Heart left ventricle (tissue), 16 donors: Measurements from ENCODE around the gene CRISPLD2. TPM values are rescaled to one million over a fixed set of nuclear protein-coding genes. Genes with fewer than 3 reads are reported as not detected.

Source experiments
- ATAC-seq, 4 donors: fragments of 200-7000 bp; cut with Tn5 transposase; one replicate each; pipeline ENCODE4 v1.9.1; 2020 to 2022; ENCODE audit warnings: moderate library complexity in 4 of 4, mild to moderate bottlenecking in 3 of 4, moderate number of reproducible peaks in 1 of 4
- DNase-seq, 5 donors: peaks; one replicate each; pipeline ENCODE4 v3.0.0-alpha.2; 2020
- H3K27ac ChIP-seq, 12 donors: fragments of 200-600 bp; sonication (generic) in 4 of 12; one replicate each; pipeline versions ENCODE4 v1.5.0 to v1.8.0; 2016 to 2022; ENCODE audit warnings: mild to moderate bottlenecking in 2 of 12
- H3K27me3 ChIP-seq, 9 donors: fragments of 200-600 bp; sonication (generic) in 2 of 9; one replicate each; pipeline versions ENCODE4 v1.5.1 to v1.8.0; 2016 to 2022; ENCODE audit warnings: mild to moderate bottlenecking in 3 of 9
- H3K36me3 ChIP-seq, 9 donors: fragments of 200-600 bp; sonication (generic) in 2 of 9; one replicate each; pipeline versions ENCODE4 v1.5.0 to v1.8.0; 2018 to 2022; ENCODE audit warnings: mild to moderate bottlenecking in 2 of 9
- H3K4me1 ChIP-seq, 12 donors: fragments of 200-600 bp; sonication (generic) in 4 of 12; one replicate each; pipeline versions ENCODE4 v1.5.0 to v1.8.0; 2016 to 2022; ENCODE audit warnings: mild to moderate bottlenecking in 3 of 12
- H3K4me3 ChIP-seq, 12 donors: fragments of 200-600 bp; sonication (generic) in 4 of 12; one replicate each; pipeline versions ENCODE4 v1.5.0 to v1.8.0; 2017 to 2022; ENCODE audit warnings: mild to moderate bottlenecking in 9 of 12, moderate library complexity in 4 of 12
- H3K9me3 ChIP-seq, 12 donors: fragments of 200-600 bp; sonication (generic) in 4 of 12; one replicate each; pipeline versions ENCODE4 v1.5.0 to v1.8.0; 2016 to 2022; ENCODE audit warnings: mild to moderate bottlenecking in 1 of 12
- POLR2A ChIP-seq, 2 donors: fragments of 450-650 bp; IDR thresholded peaks; one replicate each; pipeline ENCODE4 v1.6.1; 2017; ENCODE audit warnings: antibody characterized with exemption in 2 of 2, mild to moderate bottlenecking in 2 of 2, moderate library complexity in 2 of 2
- WGBS, 4 donors: extraction: QIAGEN DNeasy Blood & Tissue Kit in 2 of 4; methylation state at CpG; one replicate each; pipeline versions ENCODE4 v1.1.5 to v1.1.7; 2013 to 2018; 5-methylcytosine and 5-hydroxymethylcytosine counted together
- intact Hi-C, 10 donors: fragments of 100-400 bp; cut with DNase I; formaldehyde crosslinking; loops; one replicate each; pipeline versions ENCODE4 v1.11.1 to v1.14.2; 2022
- polyA plus RNA-seq, 2 donors: library from polyadenylated mRNA; stranded (reverse); fragments of 200-250 nt; gene quantifications; one replicate each; pipeline ENCODE4 v1.2.3, GENCODE V29; 2013
- total RNA-seq, 9 donors: library from RNA; depleted of rRNA in 2 of 9; stranded (reverse); fragments of >200 nt in 2 of 9; fragmentation: NEBNext Ultra II Directional in 3 of 9; extraction: Animal tissue kit (Norgen Biotek cat#: 25700) in 3 of 9; gene quantifications; one replicate each; pipeline versions ENCODE4 v1.1.0 to v1.2.4, GENCODE V29; 2016 to 2023
- TF ChIP-seq, protein P1 (sequence below), 12 donors: fragments of 200-600 bp; sonication (generic) in 4 of 12; IDR thresholded peaks; one replicate each; pipeline versions ENCODE4 v1.5.0 to v1.8.0; 2018 to 2022; ENCODE audit warnings: antibody characterized with exemption in 12 of 12, mild to moderate bottlenecking in 5 of 12
- donor health status: ischemic (EF 13 %, LVEDD 7.1; RV severe dilation, severe dysfunction).
- donor health status: healthy with polysubstance abuse.
- donor health status: DM: no; HTN: yes; CAD: no.
- donor health status: DM: no; HTN: no; CAD: no.
- donor health status: ischemic (EF 25% LVEDD 6.9; RV normal size, moderate dysfunction).
- donor health status: ischemic (EF 25% LVEDD 5.7; RV mildly dilated, moderate dysfunction).
- donor health status: healthy.
- donor health status: DM: yes; HTN: yes; CAD: no.
- donor health status: ischemic (EF 35%, LVEDD 5.7; RV mildly dilated, moderate dysfunction).
- donor health status: nonischemic (EF 11% LVEDD 7.7; RV severe dilation, severe dysfunction).
- donor health status: DM: yes; HTN: yes; CAD: no.
- donor health status: PGD.
- donor health status: ischemic (EF 29% LVEDD 5.4; RV normal size, mild dysfunction).
- donor health status: nonischemic (EF 23%, LVEDD 6.1; RV moderate dilation, normal function).

The CRISPLD2 gene
- total and polyA plus RNA-seq, 11 donors = 8.0 to 153 (median 12.9) TPM

DNA sequence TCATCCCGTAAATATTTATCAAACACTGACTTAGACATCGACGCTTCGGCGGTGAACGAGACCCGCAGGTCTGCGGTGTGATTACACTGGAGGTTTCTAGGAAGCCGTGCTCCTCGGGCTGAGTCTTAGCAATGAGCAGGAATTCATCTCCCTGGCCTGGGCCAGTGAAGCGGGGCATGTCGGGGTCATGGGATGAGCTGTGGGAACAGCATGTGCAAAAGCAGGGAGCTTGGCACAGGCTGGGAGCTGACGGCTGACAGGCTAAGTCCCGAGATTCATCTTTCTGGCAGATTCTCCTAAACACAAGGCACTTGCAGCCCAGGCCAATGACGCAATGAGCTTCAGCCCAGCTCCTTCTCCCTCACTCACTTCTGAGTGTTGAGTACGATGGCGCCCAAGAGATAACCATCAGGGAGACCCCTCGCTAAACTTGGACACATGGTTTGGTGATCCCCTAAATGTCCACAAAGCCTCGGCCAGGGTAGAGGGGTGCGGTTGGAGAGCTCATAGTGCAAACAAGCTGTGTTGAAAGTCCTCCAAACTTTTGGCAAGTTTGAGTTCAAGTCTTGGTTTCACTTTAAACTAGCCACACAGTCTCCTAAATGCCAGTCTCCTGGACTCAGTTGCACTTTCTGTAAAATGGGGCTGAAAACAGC, 12.8 kb downstream of the CRISPLD2 start:
- WGBS, 4 donors = 60 to 71% (median 66%) methylated on average over 20 of the region's 20 CpGs
- peak overlapping the region in 7 of 12 donors; percentile 6 to 51 (median 30) for H3K4me3 ChIP-seq
- peak; percentile 67 to 85 (median 78) for ATAC-seq
- peak overlapping the region; percentile 64 to 97 (median 78) for H3K27ac ChIP-seq
- DNase-seq = peak; percentile 75 to 91 (median 89)
- intact Hi-C loops = loop anchor here in 2 of 10 donors (5.0 to 10.0 kb wide), 2 partner anchors 90 to 92 kb away; no protein-coding TSS in a partner anchor
- H3K4me1 ChIP-seq = peaks cover 0 to 72% (median 28%) of the 10 kb centered on the region in 12 donors
- no peaks in the 10 kb centered on the region for H3K27me3 ChIP-seq
- H3K9me3 ChIP-seq = no peaks in the 10 kb centered on the region
- TF ChIP-seq POLR2A (IDR thresholded peaks at IDR 0.05) = peak in 1 of 2 donors; percentile 31
- TF ChIP-seq, protein P1, sequence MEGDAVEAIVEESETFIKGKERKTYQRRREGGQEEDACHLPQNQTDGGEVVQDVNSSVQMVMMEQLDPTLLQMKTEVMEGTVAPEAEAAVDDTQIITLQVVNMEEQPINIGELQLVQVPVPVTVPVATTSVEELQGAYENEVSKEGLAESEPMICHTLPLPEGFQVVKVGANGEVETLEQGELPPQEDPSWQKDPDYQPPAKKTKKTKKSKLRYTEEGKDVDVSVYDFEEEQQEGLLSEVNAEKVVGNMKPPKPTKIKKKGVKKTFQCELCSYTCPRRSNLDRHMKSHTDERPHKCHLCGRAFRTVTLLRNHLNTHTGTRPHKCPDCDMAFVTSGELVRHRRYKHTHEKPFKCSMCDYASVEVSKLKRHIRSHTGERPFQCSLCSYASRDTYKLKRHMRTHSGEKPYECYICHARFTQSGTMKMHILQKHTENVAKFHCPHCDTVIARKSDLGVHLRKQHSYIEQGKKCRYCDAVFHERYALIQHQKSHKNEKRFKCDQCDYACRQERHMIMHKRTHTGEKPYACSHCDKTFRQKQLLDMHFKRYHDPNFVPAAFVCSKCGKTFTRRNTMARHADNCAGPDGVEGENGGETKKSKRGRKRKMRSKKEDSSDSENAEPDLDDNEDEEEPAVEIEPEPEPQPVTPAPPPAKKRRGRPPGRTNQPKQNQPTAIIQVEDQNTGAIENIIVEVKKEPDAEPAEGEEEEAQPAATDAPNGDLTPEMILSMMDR (IDR thresholded peaks at IDR 0.05) = no peak
- peaks cover 0 to 8% (median 0%) of the 10 kb centered on the region in 9 donors for H3K36me3 ChIP-seq

DNA sequence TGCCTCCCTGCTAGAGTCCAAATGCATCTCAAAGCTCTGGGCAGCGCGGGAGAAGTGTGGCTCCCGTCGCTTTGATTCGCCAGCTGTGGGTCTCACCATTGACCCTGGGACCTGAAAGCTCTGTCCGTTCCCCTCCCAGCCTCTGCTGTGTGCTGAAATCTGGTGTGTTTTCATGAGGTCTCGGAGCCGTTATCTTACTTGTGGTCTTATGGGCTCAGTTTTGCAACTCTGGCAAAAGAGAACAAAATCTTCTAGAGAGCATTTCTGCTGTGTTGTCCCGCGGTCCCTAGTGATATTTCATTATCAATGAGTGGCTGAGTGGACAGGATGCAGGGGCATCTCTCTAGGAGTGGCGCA, 13.3 kb downstream of the CRISPLD2 start:
- peak overlapping the region in 7 of 12 donors; percentile 6 to 51 (median 30) for H3K4me3 ChIP-seq
- peaks cover 0 to 72% (median 28%) of the 10 kb centered on the region in 12 donors for H3K4me1 ChIP-seq
- no peaks in the 10 kb centered on the region for H3K9me3 ChIP-seq
- H3K27me3 ChIP-seq = no peaks in the 10 kb centered on the region
- peaks cover 0 to 9% (median 0%) of the 10 kb centered on the region in 9 donors for H3K36me3 ChIP-seq
- TF ChIP-seq POLR2A (IDR thresholded peaks at IDR 0.05) = no peak
- TF ChIP-seq, protein P1 (IDR thresholded peaks at IDR 0.05) = no peak
- ATAC-seq (no peak), DNase-seq (no peak)
- intact Hi-C loops = loop anchor here in 2 of 10 donors (5.0 to 10.0 kb wide), 2 partner anchors 89 to 92 kb away; no protein-coding TSS in a partner anchor
- WGBS, 4 donors = 69 to 85% (median 79%) methylated on average over 11 of the region's 11 CpGs
- H3K27ac ChIP-seq = peak overlapping the region; percentile 54 to 97 (median 77)

DNA sequence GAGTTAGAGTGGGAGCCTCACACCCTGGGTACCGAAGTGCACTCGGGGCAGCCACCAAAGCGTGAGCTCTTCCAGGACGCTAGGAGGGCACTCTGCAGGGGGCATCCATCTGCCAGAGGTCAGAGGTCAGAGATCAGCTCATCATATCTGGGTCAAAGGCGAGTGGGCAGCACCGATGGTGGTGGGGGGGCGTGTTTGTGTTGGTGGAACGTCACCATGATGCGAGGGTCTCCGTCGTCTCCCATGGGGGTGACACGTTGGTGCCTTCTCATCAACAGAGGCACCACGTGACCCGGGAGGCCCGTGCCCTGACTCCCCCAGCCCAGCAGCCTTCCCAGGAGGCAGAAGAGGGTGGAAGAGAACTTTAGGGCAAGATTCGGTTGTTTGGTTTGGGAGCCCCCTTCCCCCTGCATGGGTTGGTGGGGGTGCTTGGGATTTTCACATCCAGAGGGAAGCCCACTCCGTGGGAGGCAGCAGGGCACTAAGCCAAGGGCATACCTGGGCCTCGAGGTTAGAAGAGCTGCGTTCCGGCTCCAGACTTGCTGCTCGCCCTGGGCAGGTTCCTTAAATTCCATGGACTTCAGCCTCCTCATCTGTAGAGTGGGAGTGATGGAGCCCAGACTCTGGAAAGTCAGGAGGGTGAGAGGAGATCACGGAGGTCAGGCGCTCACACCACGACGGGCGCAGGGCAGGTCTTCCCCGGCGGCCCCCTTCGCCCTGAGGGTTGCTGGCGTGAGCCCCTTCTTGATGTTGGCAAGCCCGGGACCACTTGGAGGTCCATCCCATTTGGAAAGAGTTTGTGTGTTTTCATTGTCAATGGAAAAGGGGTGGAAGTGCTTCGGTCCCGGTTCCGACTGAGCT, 14.0 kb downstream of the CRISPLD2 start:
- DNase-seq (no peak), ATAC-seq (no peak)
- TF ChIP-seq POLR2A (IDR thresholded peaks at IDR 0.05) = no peak
- TF ChIP-seq, protein P1 (IDR thresholded peaks at IDR 0.05) = no peak
- intact Hi-C loops = loop anchor here in 2 of 10 donors (5.0 to 10.0 kb wide), 2 partner anchors 89 to 91 kb away; no protein-coding TSS in a partner anchor
- Histone ChIP-seq H3K4me1 (peaks cover 0 to 65% (median 28%) of the 10 kb centered on the region in 12 donors), H3K4me3 (peak overlapping the region in 2 of 12 donors; percentile 50 to 51), H3K27ac (peak overlapping the region; percentile 54 to 97 (median 77)), H3K36me3 (peaks cover 0 to 16% (median 4%) of the 10 kb centered on the region in 9 donors), H3K27me3 (no peaks in the 10 kb centered on the region), H3K9me3 (no peaks in the 10 kb centered on the region)
- WGBS, 4 donors = 81 to 88% (median 83%) methylated on average over 33 to 34 of the region's 34 CpGs
